Neural cell (in vitro differentiated cells): Measurements from ENCODE around the gene JAKMIP3. TPM values are rescaled to one million over a fixed set of nuclear protein-coding genes. Genes with fewer than 3 reads are reported as not detected.

Source experiments
- H2AFZ ChIP-seq: fragments of 200-600, 300-800 bp; sonication (generic), shearing (Covaris generic); 2 replicates; pipeline ENCODE4 v1.6.0; 2014; ENCODE audit warnings: low read depth, mild to moderate bottlenecking, antibody characterized with exemption, low read length, moderate library complexity
- H3F3A ChIP-seq: fragments of 200-600 bp; shearing (Covaris generic); 2 replicates; pipeline ENCODE4 v1.6.1; 2016; ENCODE audit warnings: mild to moderate bottlenecking, moderate library complexity, mixed read lengths, antibody characterized with exemption, low read length; ENCODE audit not compliant: insufficient read depth, poor library complexity, severe bottlenecking
- H3K27ac ChIP-seq: fragments of 200-600, 300-800 bp; sonication (generic), shearing (Covaris generic); 2 replicates; pipeline ENCODE4 v1.5.1; 2014; ENCODE audit warnings: mild to moderate bottlenecking, low read length, moderate library complexity
- H3K27me3 ChIP-seq: fragments of 300-800, 200-600 bp; sonication (generic), shearing (Covaris generic); 2 replicates; pipeline ENCODE4 v1.6.0; 2014; ENCODE audit warnings: mild to moderate bottlenecking, low read depth, low read length, moderate library complexity; ENCODE audit not compliant: insufficient read depth
- H3K36me3 ChIP-seq: fragments of 300-800, 200-600 bp; sonication (generic), shearing (Covaris generic); 2 replicates; pipeline ENCODE4 v1.5.1; 2014; ENCODE audit warnings: mild to moderate bottlenecking, antibody characterized with exemption, low read length, moderate library complexity; ENCODE audit not compliant: insufficient read depth
- H3K4me2 ChIP-seq: fragments of 300-800, 200-600 bp; sonication (generic), shearing (Covaris generic); 2 replicates; pipeline ENCODE4 v1.6.0; 2014; ENCODE audit warnings: mild to moderate bottlenecking, low read length
- H3K4me3 ChIP-seq: fragments of 300-800, 200-600 bp; sonication (generic), shearing (Covaris generic); 2 replicates; pipeline ENCODE4 v1.5.1; 2014; ENCODE audit warnings: mild to moderate bottlenecking, low read length, moderate library complexity
- H3K79me2 ChIP-seq: fragments of 200-600 bp; shearing (Covaris generic); replicated peaks from 2 replicates; pipeline ENCODE4 v1.6.0; 2014; ENCODE audit warnings: mild to moderate bottlenecking, low read length, moderate library complexity; ENCODE audit not compliant: insufficient read depth
- H3K9ac ChIP-seq: fragments of 300-800, 200-600 bp; sonication (generic), shearing (Covaris generic); 2 replicates; pipeline ENCODE4 v1.6.1; 2016; ENCODE audit warnings: mild to moderate bottlenecking, low read length, mixed read lengths
- H3K9me2 ChIP-seq: fragments of 200-600 bp; shearing (Covaris generic); 2 replicates; pipeline ENCODE4 v1.6.1; 2016; ENCODE audit warnings: mild to moderate bottlenecking, low read length, mixed read lengths; ENCODE audit not compliant: insufficient read depth
- H3K9me3 ChIP-seq: fragments of 200-600, 300-800 bp; sonication (generic), shearing (Covaris generic); 2 replicates; pipeline ENCODE4 v1.6.1; 2016; ENCODE audit warnings: mild to moderate bottlenecking, mixed run types, low read length, moderate library complexity, mixed read lengths
- H4K20me1 ChIP-seq: fragments of 200-600 bp; shearing (Covaris generic); 2 replicates; pipeline ENCODE4 v1.6.1; 2016; ENCODE audit warnings: mild to moderate bottlenecking, mixed run types; ENCODE audit not compliant: insufficient read depth
- EP300 ChIP-seq: fragments of 450-650 bp; conservative IDR thresholded peaks from 2 replicates; pipeline ENCODE4 v1.6.1; 2014; ENCODE audit warnings: antibody characterized with exemption, mild to moderate bottlenecking, moderate library complexity; ENCODE audit not compliant: poor library complexity, severe bottlenecking
- EZH2 ChIP-seq: fragments of 200-600, 300-800 bp; shearing (Covaris generic), sonication (generic); IDR thresholded peaks from 2 replicates; pipeline ENCODE4 v1.6.1; 2014; ENCODE audit warnings: antibody characterized with exemption, low read length, borderline replicate concordance, mild to moderate bottlenecking; ENCODE audit not compliant: insufficient read depth, poor library complexity, severe bottlenecking
- MXI1 ChIP-seq: fragments of 450-650 bp; conservative IDR thresholded peaks from 2 replicates; pipeline ENCODE4 v1.6.1; 2014; ENCODE audit warnings: antibody characterized with exemption, mild to moderate bottlenecking; ENCODE audit not compliant: poor library complexity, severe bottlenecking
- POLR2AphosphoS5 ChIP-seq: IDR thresholded peaks from 2 replicates; pipeline ENCODE4 v1.6.1; 2012
- RAD21 ChIP-seq: fragments of 450-650 bp; conservative IDR thresholded peaks from 2 replicates; pipeline ENCODE4 v1.6.1; 2014; ENCODE audit warnings: antibody characterized with exemption, mild to moderate bottlenecking, moderate library complexity
- SMC3 ChIP-seq: fragments of 450-650 bp; conservative IDR thresholded peaks from 2 replicates; pipeline ENCODE4 v1.6.1; 2014; ENCODE audit warnings: antibody characterized with exemption, mild to moderate bottlenecking, moderate library complexity; ENCODE audit not compliant: poor library complexity
- TAF1 ChIP-seq: IDR thresholded peaks from 2 replicates; pipeline ENCODE4 v1.6.1; 2012; ENCODE audit warnings: low read depth
- polyA plus RNA-seq: library from polyadenylated mRNA; depleted of rRNA; stranded (reverse); fragments of >200 nt; gene quantifications from 2 replicates; pipeline ENCODE4 v1.2.3, GENCODE V29; 2014
- TF ChIP-seq, protein P1 (sequence below): IDR thresholded peaks from 2 replicates; pipeline ENCODE4 v1.6.1; 2012; ENCODE audit warnings: borderline replicate concordance
- TF ChIP-seq, protein P2 (sequence below): fragments of 450-650 bp; IDR thresholded peaks from 2 replicates; pipeline ENCODE4 v1.5.1; 2014; ENCODE audit warnings: antibody characterized with exemption, mild to moderate bottlenecking, moderate library complexity; ENCODE audit not compliant: poor library complexity, severe bottlenecking

JAKMIP3 gene
- polyA plus RNA-seq, 1 donor from 2014 or later = 5.1 TPM

DNA sequence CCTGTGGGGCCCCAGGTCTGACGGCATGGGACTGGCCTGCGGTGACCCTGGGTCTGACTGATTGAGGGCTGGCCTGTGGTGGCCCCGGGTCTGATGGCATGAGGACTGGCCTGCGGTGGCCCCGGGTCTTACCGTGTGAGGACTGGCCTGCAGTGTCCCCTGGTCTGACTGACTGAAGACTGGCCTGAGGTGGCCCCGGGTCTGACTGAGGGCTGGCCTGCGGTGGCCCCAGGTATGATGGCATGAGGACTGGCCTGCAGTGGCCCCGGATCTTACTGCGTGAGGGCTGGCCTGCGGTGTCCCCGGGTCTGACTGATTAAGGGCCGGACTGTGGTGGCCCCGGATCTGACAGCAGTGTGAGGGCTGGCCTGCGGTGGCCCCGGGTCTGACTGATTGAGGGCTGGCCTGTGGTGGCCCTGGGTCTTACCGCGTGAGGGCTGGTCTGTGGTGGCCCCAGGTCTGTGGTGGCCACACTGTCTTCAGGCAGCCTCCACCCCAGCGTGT is 10.9 kb downstream of the JAKMIP3 start:
- Histone ChIP-seq H3F3A (no peaks in the 10 kb centered on the region), H3K79me2 (no peaks in the 10 kb centered on the region), H2AFZ (no peak overlapping the region)

DNA sequence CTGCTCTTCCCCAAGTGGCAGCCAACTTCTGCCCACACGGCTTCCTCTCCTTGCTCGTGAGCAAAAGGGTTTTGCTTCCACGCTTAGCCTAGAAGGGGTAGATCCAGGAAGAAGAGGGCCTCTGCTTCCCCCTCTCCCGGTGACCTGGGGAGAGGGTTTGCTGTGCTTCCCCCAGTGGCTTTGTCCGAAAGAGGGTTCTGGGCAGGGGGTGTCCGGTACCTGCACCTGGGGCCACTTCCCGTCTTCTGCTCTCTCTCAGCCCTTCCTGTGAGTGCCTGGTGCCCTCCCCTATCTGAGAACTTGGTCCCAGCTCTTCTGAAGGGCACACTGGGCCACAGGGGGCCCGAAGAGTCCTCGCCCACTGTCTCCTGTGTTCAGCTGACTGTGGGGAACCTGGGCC is 11.3 kb downstream of the JAKMIP3 start:
- no peaks in the 10 kb centered on the region for H3K79me2 ChIP-seq
- no peak overlapping the region for H3K4me3 ChIP-seq
- H3K4me2 ChIP-seq = no peak overlapping the region
- no peak overlapping the region for H3K9ac ChIP-seq
- no peaks in the 10 kb centered on the region for H3F3A ChIP-seq
- H3K9me2 ChIP-seq = no peaks in the 10 kb centered on the region
- H4K20me1 ChIP-seq = no peaks in the 10 kb centered on the region
- TF ChIP-seq TAF1 (no peak), RAD21 (no peak), EP300 (no peak), POLR2AphosphoS5 (no peak), MXI1 (no peak), EZH2 (no peak), SMC3 (no peak)
- TF ChIP-seq, protein P1, sequence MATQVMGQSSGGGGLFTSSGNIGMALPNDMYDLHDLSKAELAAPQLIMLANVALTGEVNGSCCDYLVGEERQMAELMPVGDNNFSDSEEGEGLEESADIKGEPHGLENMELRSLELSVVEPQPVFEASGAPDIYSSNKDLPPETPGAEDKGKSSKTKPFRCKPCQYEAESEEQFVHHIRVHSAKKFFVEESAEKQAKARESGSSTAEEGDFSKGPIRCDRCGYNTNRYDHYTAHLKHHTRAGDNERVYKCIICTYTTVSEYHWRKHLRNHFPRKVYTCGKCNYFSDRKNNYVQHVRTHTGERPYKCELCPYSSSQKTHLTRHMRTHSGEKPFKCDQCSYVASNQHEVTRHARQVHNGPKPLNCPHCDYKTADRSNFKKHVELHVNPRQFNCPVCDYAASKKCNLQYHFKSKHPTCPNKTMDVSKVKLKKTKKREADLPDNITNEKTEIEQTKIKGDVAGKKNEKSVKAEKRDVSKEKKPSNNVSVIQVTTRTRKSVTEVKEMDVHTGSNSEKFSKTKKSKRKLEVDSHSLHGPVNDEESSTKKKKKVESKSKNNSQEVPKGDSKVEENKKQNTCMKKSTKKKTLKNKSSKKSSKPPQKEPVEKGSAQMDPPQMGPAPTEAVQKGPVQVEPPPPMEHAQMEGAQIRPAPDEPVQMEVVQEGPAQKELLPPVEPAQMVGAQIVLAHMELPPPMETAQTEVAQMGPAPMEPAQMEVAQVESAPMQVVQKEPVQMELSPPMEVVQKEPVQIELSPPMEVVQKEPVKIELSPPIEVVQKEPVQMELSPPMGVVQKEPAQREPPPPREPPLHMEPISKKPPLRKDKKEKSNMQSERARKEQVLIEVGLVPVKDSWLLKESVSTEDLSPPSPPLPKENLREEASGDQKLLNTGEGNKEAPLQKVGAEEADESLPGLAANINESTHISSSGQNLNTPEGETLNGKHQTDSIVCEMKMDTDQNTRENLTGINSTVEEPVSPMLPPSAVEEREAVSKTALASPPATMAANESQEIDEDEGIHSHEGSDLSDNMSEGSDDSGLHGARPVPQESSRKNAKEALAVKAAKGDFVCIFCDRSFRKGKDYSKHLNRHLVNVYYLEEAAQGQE = no peak
- TF ChIP-seq, protein P2, sequence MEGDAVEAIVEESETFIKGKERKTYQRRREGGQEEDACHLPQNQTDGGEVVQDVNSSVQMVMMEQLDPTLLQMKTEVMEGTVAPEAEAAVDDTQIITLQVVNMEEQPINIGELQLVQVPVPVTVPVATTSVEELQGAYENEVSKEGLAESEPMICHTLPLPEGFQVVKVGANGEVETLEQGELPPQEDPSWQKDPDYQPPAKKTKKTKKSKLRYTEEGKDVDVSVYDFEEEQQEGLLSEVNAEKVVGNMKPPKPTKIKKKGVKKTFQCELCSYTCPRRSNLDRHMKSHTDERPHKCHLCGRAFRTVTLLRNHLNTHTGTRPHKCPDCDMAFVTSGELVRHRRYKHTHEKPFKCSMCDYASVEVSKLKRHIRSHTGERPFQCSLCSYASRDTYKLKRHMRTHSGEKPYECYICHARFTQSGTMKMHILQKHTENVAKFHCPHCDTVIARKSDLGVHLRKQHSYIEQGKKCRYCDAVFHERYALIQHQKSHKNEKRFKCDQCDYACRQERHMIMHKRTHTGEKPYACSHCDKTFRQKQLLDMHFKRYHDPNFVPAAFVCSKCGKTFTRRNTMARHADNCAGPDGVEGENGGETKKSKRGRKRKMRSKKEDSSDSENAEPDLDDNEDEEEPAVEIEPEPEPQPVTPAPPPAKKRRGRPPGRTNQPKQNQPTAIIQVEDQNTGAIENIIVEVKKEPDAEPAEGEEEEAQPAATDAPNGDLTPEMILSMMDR = no peak
- no peaks in the 10 kb centered on the region for H3K27me3 ChIP-seq
- no peak overlapping the region for H2AFZ ChIP-seq
- no peak overlapping the region for H3K27ac ChIP-seq
- no peaks in the 10 kb centered on the region for H3K9me3 ChIP-seq
- H3K36me3 ChIP-seq = no peaks in the 10 kb centered on the region

More for the DNA sequence above, 10.9 kb downstream of the JAKMIP3 start:
- no peak overlapping the region for H3K9ac ChIP-seq
- H3K36me3 ChIP-seq = no peaks in the 10 kb centered on the region
- no peaks in the 10 kb centered on the region for H3K27me3 ChIP-seq
- no peak overlapping the region for H3K4me3 ChIP-seq
- H3K27ac ChIP-seq = no peak overlapping the region
- no peaks in the 10 kb centered on the region for H3K9me2 ChIP-seq
- no peaks in the 10 kb centered on the region for H4K20me1 ChIP-seq
- TF ChIP-seq EP300 (no peak), SMC3 (no peak), POLR2AphosphoS5 (no peak), TAF1 (no peak), EZH2 (no peak), MXI1 (no peak), RAD21 (no peak)
- TF ChIP-seq, protein P1 = no peak
- TF ChIP-seq, protein P2 = no peak
- H3K4me2 ChIP-seq = no peak overlapping the region
- H3K9me3 ChIP-seq = no peaks in the 10 kb centered on the region
